GM15510 (cell line): Measurements from ENCODE around the gene KCNJ4.

Experiments used
- POLR2A ChIP-seq: IDR thresholded peaks from 3 replicates; pipeline ENCODE4 v1.6.1; 2011; ENCODE audit warnings: borderline replicate concordance; ENCODE audit not compliant: insufficient read length; ENCODE audit errors: extremely low read depth

KCNJ4 gene

DNA sequence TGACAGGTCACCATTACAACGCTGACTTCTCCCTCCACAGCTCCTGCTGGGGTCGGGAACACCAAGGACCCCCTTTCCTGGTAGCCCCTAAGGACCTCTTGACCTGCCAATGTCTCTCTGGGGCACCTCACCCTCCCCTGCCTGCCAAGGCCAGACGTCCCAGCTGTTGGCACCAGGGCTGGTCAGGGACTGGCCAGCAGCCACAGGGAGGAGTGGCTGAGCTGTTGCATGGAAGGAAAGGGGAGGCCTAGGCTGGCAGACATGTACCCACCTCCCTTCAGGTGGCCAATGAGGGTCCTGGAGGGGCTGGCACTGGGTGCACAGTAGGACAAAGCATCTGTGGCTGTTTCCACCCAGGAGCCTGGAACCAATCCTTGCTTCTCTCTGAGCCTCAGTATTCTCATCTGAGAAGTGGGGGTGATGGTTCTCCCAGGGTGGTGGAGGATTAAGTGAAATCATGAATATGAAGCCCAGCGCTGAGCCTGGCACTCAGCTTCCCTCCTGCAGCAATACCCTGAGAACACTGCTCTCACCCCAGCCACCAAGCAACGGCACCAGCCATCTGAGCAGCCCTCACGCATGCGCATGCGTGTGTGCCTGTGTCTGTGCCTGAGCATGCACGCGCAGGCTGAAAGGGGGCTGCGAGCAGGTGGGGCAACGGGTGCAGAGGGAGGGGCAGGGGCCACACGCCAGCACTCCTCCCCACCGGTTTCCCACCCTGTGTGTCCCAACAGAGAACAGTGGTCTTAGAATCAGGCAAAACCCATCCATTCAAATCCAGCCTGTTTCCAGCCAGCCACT, 5.9 kb downstream of the KCNJ4 start:
- TF ChIP-seq POLR2A, result no peak

DNA sequence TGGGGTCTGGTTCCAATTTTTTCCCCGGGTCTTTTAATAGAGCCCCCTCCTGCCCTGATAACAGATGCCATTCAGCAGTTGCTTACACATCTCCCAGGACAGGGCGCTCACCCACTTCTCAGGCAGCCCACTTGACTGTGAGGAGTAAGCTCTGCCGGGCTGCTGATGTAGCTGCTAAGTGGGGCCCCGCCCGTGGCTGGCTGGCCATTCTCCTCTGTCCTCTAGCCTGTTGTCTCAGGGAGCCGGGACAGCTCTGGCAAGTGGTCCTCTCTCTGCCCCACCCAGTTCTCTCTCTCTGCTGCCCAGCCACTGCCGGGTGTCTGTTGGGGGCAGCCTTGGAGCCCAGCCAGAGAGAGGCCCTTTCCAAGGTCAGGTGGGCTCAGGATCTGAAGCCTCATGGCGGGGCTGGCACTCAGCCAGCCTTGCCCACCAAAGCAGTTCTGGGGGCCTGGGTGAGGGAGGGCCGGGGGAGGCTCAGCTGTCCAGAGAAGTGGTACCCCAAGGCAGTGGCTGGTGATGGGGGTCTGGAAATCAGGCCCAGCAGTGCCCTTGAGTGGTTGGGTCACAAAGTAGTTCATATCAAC, 8.9 kb downstream of the KCNJ4 start:
- no peak for TF ChIP-seq POLR2A

DNA sequence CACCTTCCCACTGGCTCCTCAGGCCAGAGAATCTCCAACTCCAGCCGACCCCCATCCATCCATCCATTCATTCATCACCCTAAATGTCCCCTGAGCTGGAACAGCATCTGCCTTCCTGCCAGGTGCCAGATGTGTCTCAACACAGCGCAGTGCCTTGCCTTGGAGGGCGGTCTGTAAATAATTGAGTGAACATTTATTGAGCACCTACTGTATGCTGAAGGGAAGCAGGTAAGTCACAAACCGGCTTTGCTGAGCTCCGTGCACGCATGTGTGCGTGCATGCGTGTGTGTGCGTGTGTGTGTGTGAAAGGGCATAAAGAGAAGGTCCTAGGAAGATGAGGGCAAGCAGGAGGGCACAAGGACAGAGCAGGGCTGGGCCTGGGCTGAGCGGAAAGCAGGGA, 10.2 kb downstream of the KCNJ4 start:
- no peak for TF ChIP-seq POLR2A

DNA sequence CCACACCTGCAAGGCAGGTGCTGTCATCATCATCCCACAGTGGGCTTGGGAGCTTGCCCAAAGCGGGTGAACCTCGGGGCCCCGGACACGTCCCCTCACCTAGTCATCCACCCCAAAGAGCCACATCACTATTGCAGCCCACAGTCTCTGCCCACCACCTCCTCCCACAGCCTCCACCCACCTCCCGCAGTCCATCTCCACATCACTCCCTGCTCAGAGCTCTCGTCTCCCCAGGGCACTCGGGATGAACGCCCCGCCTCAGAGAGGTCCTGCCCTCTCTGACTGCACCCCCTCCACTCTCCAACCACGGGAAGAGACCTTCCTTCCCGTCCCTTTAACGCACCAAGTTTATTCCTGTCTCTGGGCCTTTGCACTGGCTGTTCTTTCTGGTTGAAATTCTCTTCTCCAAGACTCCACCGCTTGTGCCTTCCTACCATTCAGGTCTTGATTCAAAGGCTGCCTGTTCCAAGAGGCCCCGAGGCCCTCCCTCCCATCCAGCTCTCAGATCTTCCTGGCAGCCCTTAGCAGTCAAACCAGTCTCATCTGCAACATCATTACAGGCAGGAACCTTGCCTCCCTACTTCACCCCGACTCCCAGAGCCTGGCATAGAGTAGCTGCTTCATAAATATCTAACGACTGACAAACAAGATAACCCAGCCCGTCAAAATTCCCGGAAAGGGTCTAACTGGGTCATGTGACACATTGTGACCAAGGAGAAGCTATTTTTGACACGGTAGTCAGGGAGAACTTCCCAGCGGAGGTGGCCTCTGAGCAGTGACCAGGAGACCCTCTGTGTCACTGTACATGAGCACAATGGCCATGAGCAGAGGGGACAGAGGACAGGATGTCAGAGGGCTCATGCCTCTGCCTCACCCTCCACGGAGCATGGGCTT, 11.1 kb downstream of the KCNJ4 start:
- TF ChIP-seq POLR2A, result no peak

DNA sequence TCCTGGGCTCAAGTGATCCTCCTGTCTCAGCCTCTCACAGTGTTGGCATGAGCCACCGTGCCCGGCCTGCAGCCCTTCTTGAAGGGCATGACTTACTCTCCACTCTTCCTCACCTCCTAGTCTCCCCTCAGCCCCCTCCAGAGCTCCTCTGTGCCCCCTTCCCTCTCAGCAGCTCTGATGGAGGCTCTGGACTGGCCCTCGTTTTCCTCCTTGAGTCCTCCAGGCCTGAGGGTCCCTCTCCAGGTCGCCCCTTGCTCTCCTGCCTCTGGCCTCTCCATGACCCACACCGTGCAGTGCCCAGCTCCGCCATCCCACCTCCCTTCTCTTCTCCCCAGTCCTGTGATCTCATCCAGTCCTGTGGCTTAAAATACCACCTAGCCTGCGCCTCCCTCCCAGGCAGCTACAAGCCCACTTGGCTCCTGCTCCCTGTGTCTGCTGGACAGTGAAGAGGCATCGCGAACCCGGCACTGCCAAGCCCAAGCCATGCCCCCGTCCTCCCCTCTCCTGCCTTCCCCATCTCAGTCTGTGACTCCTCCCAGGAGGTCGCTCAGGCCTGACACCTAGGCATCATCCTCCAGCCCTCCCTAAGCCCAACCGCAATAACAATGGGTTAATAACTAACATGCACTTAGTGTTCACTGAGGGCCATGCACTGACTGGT, 11.9 kb downstream of the KCNJ4 start:
- TF ChIP-seq POLR2A, result no peak

- no peak for TF ChIP-seq POLR2A
These were observed 13.2 kb downstream of the KCNJ4 start for GRCh38 chr22:38441620-38442287.

GRCh38 chr22:38440747-38441350, 14.2 kb downstream of the KCNJ4 start:
- no peak for TF ChIP-seq POLR2A

DNA sequence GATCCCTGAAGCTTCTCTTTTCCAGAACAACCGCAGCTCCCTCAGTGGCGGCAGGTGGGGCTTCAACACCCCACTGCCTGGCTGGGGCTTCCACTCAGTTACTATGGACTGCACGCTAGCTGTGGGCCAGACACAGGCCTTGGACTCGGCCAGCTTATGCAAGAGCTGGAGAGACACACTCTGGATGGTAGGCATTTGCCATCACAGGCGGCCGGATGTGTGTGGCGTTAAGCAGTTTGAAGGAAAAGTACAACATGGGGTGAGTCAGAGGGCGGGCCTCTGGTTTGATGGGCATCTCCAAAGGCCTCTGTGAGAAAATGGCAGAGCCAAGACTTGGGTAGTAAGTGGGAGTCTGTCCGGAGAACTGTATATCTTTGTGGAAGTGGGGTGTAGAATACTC, 17.6 kb downstream of the KCNJ4 start:
- no peak for TF ChIP-seq POLR2A

DNA sequence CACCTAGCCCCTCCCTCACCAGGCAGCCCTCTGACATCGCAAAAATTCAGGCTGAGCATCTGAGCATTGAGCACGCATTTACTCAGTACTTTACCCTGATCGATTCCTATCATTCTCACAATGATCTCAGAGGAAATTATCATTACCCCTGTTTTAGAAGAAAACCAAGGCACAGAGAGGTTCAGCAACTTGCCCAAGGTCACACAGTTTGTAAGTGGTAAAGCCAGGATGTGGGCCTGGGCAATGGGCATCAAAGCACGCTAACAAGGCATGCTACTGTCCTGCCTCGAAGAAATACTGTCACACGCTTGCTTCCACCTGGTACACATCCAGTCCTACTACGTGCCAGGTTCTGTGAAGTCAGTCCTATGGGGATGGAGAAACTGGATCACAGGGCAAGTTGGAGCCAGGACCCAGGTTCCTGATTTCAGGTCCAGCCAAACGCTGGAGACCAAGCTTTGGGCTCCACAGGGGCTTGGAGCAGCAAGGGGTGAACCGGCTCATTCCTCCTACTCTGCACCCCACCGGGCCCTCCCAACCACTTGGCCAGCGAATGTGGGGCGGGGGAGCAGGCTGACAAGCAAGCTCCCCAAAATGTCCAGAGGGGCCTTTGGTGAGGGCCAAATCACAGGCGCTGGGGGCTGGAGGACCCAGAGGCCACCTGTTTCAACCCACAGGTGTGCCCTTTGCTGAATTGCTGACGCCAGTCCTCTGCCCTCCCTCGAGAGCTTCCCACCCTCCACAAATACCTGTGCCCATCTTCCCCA, 18.2 kb downstream of the KCNJ4 start:
- no peak for TF ChIP-seq POLR2A

DNA sequence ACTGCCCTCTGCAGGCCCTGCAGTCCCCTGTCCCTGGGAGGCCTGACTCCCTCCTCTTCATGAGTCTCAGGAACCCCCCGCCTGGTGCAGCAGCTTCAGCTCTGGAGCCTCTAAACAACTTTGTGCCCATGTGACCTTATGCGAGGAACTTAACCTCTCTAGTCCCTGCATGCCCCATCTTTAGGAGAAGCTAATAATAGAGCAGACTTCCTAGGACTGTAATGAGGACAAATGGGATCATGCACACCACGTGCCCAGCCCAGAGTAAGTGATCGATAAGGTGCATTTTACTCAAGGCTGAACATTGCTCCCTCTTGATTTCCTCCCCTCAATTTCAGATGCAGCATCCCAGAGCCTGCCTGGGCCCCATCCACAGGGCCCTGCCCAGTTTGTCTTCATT, 19.0 kb downstream of the KCNJ4 start:
- no peak for TF ChIP-seq POLR2A

DNA sequence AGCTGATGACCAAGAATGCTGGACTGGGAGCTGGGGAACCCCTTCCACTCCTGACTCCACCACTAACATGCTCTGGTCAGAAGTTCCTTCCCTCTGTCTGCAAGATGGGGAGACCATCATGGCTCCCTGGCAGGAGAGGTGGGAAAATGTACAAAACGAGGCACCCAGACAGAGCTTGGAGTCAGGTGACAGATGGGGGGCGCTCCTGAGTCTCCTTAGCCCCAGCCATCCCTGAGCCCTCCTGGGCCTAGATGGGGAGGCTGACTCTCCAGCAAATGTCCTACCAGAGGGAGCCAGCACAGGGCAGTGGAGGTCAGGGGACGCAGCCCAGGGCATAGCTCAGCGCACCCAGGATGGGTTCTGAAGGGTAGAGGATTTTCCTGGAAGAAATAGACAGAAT, 20.0 kb downstream of the KCNJ4 start:
- TF ChIP-seq POLR2A, result no peak

- no peak for TF ChIP-seq POLR2A
These were observed 21.1 kb downstream of the KCNJ4 start for GRCh38 chr22:38433871-38434270.

GRCh38 chr22:38432264-38432663, 22.7 kb downstream of the KCNJ4 start:
- no peak for TF ChIP-seq POLR2A

DNA sequence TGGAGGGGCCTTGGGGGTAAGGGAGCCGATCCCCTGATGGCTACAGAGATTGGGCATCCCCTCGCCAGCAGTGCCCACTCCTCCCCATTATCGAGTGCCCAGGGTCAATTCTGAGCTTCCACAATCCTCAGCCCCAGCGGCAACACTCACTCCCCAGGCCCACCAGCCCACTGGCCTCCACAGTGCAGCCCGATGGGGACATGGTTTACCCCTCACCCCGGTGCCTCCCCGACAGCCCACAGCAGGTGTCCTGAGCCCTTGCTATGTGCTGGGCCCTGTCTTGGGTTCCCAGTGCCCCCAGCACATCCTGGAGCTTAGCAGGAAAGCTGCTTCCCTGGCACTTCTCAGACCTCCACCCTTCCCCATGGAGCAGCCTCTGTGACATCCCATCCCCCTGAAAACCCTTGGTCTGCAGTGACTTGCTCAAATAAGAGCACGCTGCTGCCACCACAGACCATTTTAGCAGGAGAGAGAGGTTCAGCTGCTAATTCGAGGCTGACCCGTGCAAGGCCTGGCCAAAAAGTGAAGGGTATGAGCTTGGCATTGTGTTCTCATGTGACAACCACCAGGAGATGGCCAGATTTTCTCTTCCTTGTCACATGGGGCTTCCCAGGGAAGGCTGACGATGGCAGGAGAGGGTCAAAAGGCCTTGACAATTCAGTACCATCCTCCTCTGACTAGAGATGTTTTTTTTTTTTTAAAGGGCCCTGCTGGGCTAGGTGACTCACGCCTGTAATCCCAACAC, 23.6 kb downstream of the KCNJ4 start:
- no peak for TF ChIP-seq POLR2A
